HCT116 (cell line): ENCODE data around the gene APC2. TPM values are rescaled to one million over a fixed set of nuclear protein-coding genes. Genes with fewer than 3 reads are reported as not detected.

Experiments used
- ATAC-seq: fragments of 200-7000 bp; cut with Tn5 transposase; 2 replicates; pipeline ENCODE4 v1.9.1; 2020; ENCODE audit warnings: mild to moderate bottlenecking, moderate library complexity
- BruUV-seq: library from RNA; stranded (reverse); fragments of 400-500 nt; replicated peaks from 2 replicates; lab custom pipeline; 2021; lab: Mats Ljungman, UMichigan
- CTCF ChIA-PET: fragments of 300-600 bp; sonication (Branson Sonifier 250); formaldehyde crosslinking; loops from one replicate; lab custom pipeline; 2021; ENCODE audit warnings: antibody characterized with exemption; lab: Charles Lee
- POLR2A ChIA-PET: fragments of 300-600, 350-600 bp; sonication (Branson Sonifier 250); formaldehyde crosslinking; loops from one replicate; lab custom pipeline; 2021; ENCODE audit warnings: antibody characterized with exemption; lab: Charles Lee
- RAD21 ChIA-PET, 2 experiments: fragments of 300-600 bp; sonication (Branson Sonifier 250); formaldehyde crosslinking; loops; one replicate each; lab custom pipeline; 2023; ENCODE audit warnings: low total read pairs in 2 of 2; ENCODE audit not compliant: uncharacterized antibody in 2 of 2, unreplicated experiment in 2 of 2, low non-redundant PET in 1 of 2; lab: Charles Lee
- DNase-seq: peaks from one replicate; pipeline ENCODE4 v3.0.0-alpha.2; 2010; ENCODE audit warnings: low read depth, low spot score
- H2AFZ ChIP-seq: fragments of 200-600 bp; shearing (Covaris generic), sonication (generic); 2 replicates; pipeline ENCODE4 v1.6.1; 2017; ENCODE audit warnings: low read depth, mixed run types, mixed read lengths, antibody characterized with exemption, low read length; ENCODE audit not compliant: poor library complexity, severe bottlenecking
- H3K27ac ChIP-seq: 2 replicates; pipeline ENCODE4 v1.5.1; 2012; ENCODE audit warnings: low read depth, low read length
- H3K27me3 ChIP-seq: fragments of 200-600 bp; sonication (generic); 2 replicates; pipeline ENCODE4 v1.6.1; 2016; ENCODE audit warnings: mixed run types, low read length, mixed read lengths; ENCODE audit not compliant: insufficient read depth
- H3K36me3 ChIP-seq, 2 experiments: fragments of 200-500 bp in 1 of 2; fragments of 200-600 bp in 1 of 2; sonication (Bioruptor generic) in 1 of 2; sonication (generic) in 1 of 2; 2 replicates each; pipeline versions ENCODE4 v1.5.1 to v1.6.1; 2014 to 2016; ENCODE audit warnings: low read length in 2 of 2, inconsistent platforms in 1 of 2, mixed read lengths in 1 of 2, mixed run types in 1 of 2; ENCODE audit not compliant: insufficient read depth in 2 of 2, control insufficient read depth in 1 of 2
- H3K4me1 ChIP-seq, 2 experiments: fragments of 200-600 bp in 1 of 2; sonication (generic) in 1 of 2; 2 replicates each; pipeline versions ENCODE4 v1.5.1 to v1.6.1; 2012 to 2017; ENCODE audit warnings: low read length in 2 of 2, inconsistent platforms in 1 of 2, mild to moderate bottlenecking in 1 of 2, mixed read lengths in 1 of 2, mixed run types in 1 of 2, moderate library complexity in 1 of 2; ENCODE audit not compliant: insufficient read depth in 2 of 2, control insufficient read depth in 1 of 2
- H3K4me2 ChIP-seq: fragments of 200-600 bp; sonication (generic); 2 replicates; pipeline ENCODE4 v1.6.1; 2017; ENCODE audit warnings: mixed run types, low read length, mixed read lengths
- H3K4me3 ChIP-seq, 2 experiments: fragments of 200-600 bp in 1 of 2; sonication (generic) in 1 of 2; replicated peaks in 1 of 2; 2 replicates each; pipeline ENCODE4 v1.5.1; 2011 to 2016; ENCODE audit warnings: low read length in 2 of 2, control low read depth in 1 of 2, low read depth in 1 of 2, mild to moderate bottlenecking in 1 of 2, mixed read lengths in 1 of 2, mixed run types in 1 of 2
- H3K79me2 ChIP-seq: fragments of 200-600 bp; sonication (generic); 2 replicates; pipeline ENCODE4 v1.6.1; 2017; ENCODE audit warnings: mild to moderate bottlenecking, mixed run types, low read length, moderate library complexity, mixed read lengths; ENCODE audit not compliant: insufficient read depth
- H3K9ac ChIP-seq: fragments of 200-600 bp; sonication (generic); 2 replicates; pipeline ENCODE4 v1.6.1; 2016; ENCODE audit warnings: low read length, mixed read lengths
- H3K9me2 ChIP-seq: fragments of 200-600 bp; sonication (generic), shearing (Covaris generic); 2 replicates; pipeline ENCODE4 v1.6.1; 2017; ENCODE audit warnings: mixed run types, mild to moderate bottlenecking, moderate library complexity; ENCODE audit not compliant: insufficient read depth
- H3K9me3 ChIP-seq, 2 experiments: fragments of 200-500 bp in 1 of 2; fragments of 200-600 bp in 1 of 2; sonication (Bioruptor generic) in 1 of 2; sonication (generic) in 1 of 2; 2 replicates each; pipeline ENCODE4 v1.6.1; 2014 to 2017; ENCODE audit warnings: low read length in 2 of 2, mixed read lengths in 2 of 2, inconsistent platforms in 1 of 2, low read depth in 1 of 2, mild to moderate bottlenecking in 1 of 2, mixed run types in 1 of 2, moderate library complexity in 1 of 2; ENCODE audit not compliant: control insufficient read depth in 1 of 2, insufficient read depth in 1 of 2
- H4K20me1 ChIP-seq: fragments of 200-600 bp; sonication (generic), shearing (Covaris generic); 2 replicates; pipeline ENCODE4 v1.6.1; 2017; ENCODE audit warnings: mixed run types, mild to moderate bottlenecking, moderate library complexity; ENCODE audit not compliant: insufficient read depth
- CTCF ChIP-seq, 3 experiments: fragments of 200-600 bp in 1 of 3; sonication (generic) in 1 of 3; IDR thresholded peaks in 2 of 3; conservative IDR thresholded peaks in 1 of 3; 2 replicates each; pipeline ENCODE4 v1.5.1; 2012 to 2017; ENCODE audit warnings: low read depth in 2 of 3, low read length in 2 of 3, antibody characterized with exemption in 1 of 3, borderline replicate concordance in 1 of 3, control low read depth in 1 of 3, mild to moderate bottlenecking in 1 of 3, mixed read lengths in 1 of 3, mixed run types in 1 of 3, moderate library complexity in 1 of 3; ENCODE audit not compliant: insufficient read depth in 1 of 3
- EZH2 ChIP-seq: fragments of 200-600 bp; sonication (generic); IDR thresholded peaks from 2 replicates; pipeline ENCODE4 v1.6.1; 2017; ENCODE audit warnings: antibody characterized with exemption, mixed run types
- EZH2phosphoT487 ChIP-seq: fragments of 200-600 bp; IDR thresholded peaks from 2 replicates; pipeline ENCODE4 v1.6.1; 2018; ENCODE audit warnings: antibody characterized with exemption, borderline replicate concordance
- JUND ChIP-seq: IDR thresholded peaks from 2 replicates; pipeline ENCODE4 v1.6.1; 2012
- MAX ChIP-seq: IDR thresholded peaks from 2 replicates; pipeline ENCODE4 v1.6.1; 2012
- SIN3A ChIP-seq: IDR thresholded peaks from 2 replicates; pipeline ENCODE4 v1.6.1; 2012; ENCODE audit warnings: low read depth
- intact Hi-C: fragments of 100-400 bp; cut with micrococcal nuclease; formaldehyde crosslinking; loops from 2 replicates; pipeline ENCODE4 v1.10.0; 2022
- total RNA-seq: library from RNA; stranded (reverse); gene quantifications from one replicate; pipeline ENCODE4 v1.2.1, GENCODE V29; 2021; ENCODE audit not compliant: unreplicated experiment

The APC2 gene
- total RNA-seq, 1 experiment from 2014 or later, result 1.6 TPM

DNA sequence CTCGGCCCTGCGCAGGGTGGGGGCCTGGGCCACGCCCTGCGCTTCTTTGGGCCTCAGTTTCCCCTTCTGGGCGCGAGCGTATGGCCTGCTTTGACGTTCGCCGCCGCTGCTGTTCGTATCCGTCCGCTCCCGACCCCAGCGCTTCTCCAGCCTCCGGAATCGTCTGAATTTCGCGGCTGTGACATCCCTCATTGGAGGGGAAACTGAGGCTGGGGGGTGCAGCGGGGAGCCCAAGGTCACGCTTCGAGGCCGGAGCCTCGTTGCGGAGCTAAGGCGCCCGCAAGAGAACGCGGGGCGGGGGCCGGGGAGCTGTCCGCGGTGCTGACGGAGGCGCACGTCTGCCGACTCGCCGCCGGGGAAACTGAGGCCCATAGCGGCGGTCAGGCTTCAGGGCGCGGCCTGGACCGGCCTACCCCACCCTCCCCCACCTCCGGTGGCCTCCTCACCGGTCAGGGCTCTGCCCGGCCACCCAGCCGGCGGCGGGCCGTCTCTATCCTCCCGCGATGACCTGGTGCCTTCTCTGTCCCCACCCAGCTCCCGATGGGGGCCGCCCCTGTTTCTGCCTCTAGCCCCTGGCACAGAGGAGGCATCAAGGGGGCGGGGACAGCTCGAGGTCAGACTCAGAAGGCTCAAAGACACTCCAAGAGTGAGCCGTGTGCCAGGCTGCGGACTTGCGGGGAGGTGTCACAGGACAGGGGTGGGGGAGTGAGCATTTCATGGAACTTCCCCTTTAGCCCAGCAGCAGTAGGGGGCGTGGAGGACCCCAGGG is 3.0 kb upstream of the APC2 start (continued):
- TF ChIP-seq SIN3A (no peak), CTCF (IDR thresholded peaks at IDR 0.05 in 2 of 3, conservative IDR thresholded peaks at IDR 0.05 in 1 of 3; ENCODE audit: borderline replicate concordance in 1 of 3, insufficient read depth in 1 of 3, low read depth in 2 of 3, low read length in 2 of 3) (no peak)

GRCh38 chr19:1447504-1447903 is 2.4 kb upstream of the APC2 start:
- Histone ChIP-seq H3K27me3 (no peaks in the 10 kb centered on the region; the same call in 1 of the 2 replicates), H3K9me2 (no peaks in the 10 kb centered on the region), H3K79me2 (peaks cover 2% of the 10 kb centered on the region; the same call in 1 of the 2 replicates), H4K20me1 (peaks cover 3% of the 10 kb centered on the region; the same call in 1 of the 2 replicates), H2AFZ (no peak overlapping the region), H3K9ac (no peak overlapping the region), H3K9me3 (no peaks in the 10 kb centered on the region), H3K4me2 (no peak overlapping the region), H3K36me3 (no peaks in the 10 kb centered on the region), H3K27ac (no peak overlapping the region)
- ATAC-seq (no peak), DNase-seq (no peak)
- CTCF ChIA-PET, result no interaction called here
- intact Hi-C loops, result no loop called here
- TF ChIP-seq EZH2phosphoT487 (no peak), EZH2 (no peak), MAX (no peak), SIN3A (no peak), JUND (no peak)
- TF ChIP-seq, all 23 proteins: peak for 0
- ChIA-PET POLR2A (interaction anchor here (1.3 kb wide), 1 partner anchor 8 kb away, joined by 3 read pairs; no protein-coding TSS in a partner anchor), RAD21 (no interaction called here)
- Histone ChIP-seq H3K4me3 (no peak overlapping the region), H3K4me1 (peaks cover 23 to 44% of the 10 kb centered on the region in 2 experiments)
- no TSS peak for BruUV-seq
